Dendritic cell treated with granulocyte-macrophage colony-stimulating factor and Interleukin-4, amounts not matched to agents 40 ng/mL and 50 ng/mL, for 4 days (primary cell): ENCODE data around the gene AP3S1.
"Not testable (repeated sequence)": the region's sequence is repeated elsewhere in the genome, so short reads cannot be mapped to it uniquely, and the experiment has no call there.

Source experiments
- H3K27ac Mint-ChIP-seq: one replicate; pipeline ENCODE4 v1.8.0; 2022; ENCODE audit warnings: mild to moderate bottlenecking, mixed read lengths
- H3K27me3 Mint-ChIP-seq: one replicate; pipeline ENCODE4 v1.8.0; 2022; ENCODE audit warnings: mild to moderate bottlenecking, mixed read lengths
- H3K36me3 Mint-ChIP-seq: one replicate; pipeline ENCODE4 v1.8.0; 2022; ENCODE audit warnings: low read depth, mixed read lengths
- H3K4me1 Mint-ChIP-seq: one replicate; pipeline ENCODE4 v1.8.0; 2022; ENCODE audit warnings: low read depth, mixed read lengths
- H3K4me3 Mint-ChIP-seq: one replicate; pipeline ENCODE4 v1.8.0; 2022; ENCODE audit warnings: mild to moderate bottlenecking, moderate library complexity, mixed read lengths
- H3K9me3 Mint-ChIP-seq: one replicate; pipeline ENCODE4 v1.8.0; 2022; ENCODE audit warnings: mixed read lengths
- intact Hi-C: fragments of 100-400 bp; cut with micrococcal nuclease; formaldehyde crosslinking; loops from one replicate; pipeline ENCODE4 v1.15.0; 2022

Gene AP3S1

GRCh38 chr5:115815006-115815692, 26.6 kb upstream of the AP3S1 start:
- Mint-ChIP-seq H3K9me3 (no peaks in the 10 kb centered on the region), H3K4me1 (peaks cover 22% of the 10 kb centered on the region), H3K36me3 (no peaks in the 10 kb centered on the region), H3K27ac (no peak overlapping the region), H3K4me3 (no peak overlapping the region), H3K27me3 (peaks cover 68% of the 10 kb centered on the region)
- intact Hi-C loops, result loop anchor here (5.0 kb wide), 1 partner anchor 168 kb away; no protein-coding TSS in a partner anchor

- H3K36me3 Mint-ChIP-seq, result no peaks in the 10 kb centered on the region
- H3K27ac Mint-ChIP-seq, result no peak overlapping the region
- intact Hi-C loops, result loop anchor here (5.0 kb wide), 1 partner anchor 168 kb away; no protein-coding TSS in a partner anchor
- peak overlapping the region; percentile 49 for H3K4me3 Mint-ChIP-seq
- peaks cover 72% of the 10 kb centered on the region for H3K27me3 Mint-ChIP-seq
- no peaks in the 10 kb centered on the region for H3K9me3 Mint-ChIP-seq
- H3K4me1 Mint-ChIP-seq, result peaks cover 22% of the 10 kb centered on the region
Observed at GRCh38 chr5:115815693-115816225, 26.0 kb upstream of the AP3S1 start.

- intact Hi-C loops, result loop anchor here (5.0 kb wide), 1 partner anchor 169 kb away; no protein-coding TSS in a partner anchor
- peaks cover 22% of the 10 kb centered on the region for H3K4me1 Mint-ChIP-seq
- no peaks in the 10 kb centered on the region for H3K9me3 Mint-ChIP-seq
- no peaks in the 10 kb centered on the region for H3K36me3 Mint-ChIP-seq
- peaks cover 73% of the 10 kb centered on the region for H3K27me3 Mint-ChIP-seq
- H3K4me3 Mint-ChIP-seq, result peak within 1 kb of the TSS; percentile 49
- no peak within 1 kb of the TSS for H3K27ac Mint-ChIP-seq
Observed at GRCh38 chr5:115816226-115817081, 25.3 kb upstream of the AP3S1 start, which contains the start of gene CDO1. CDO1 (minus strand) TSS chr5:115816659; CDS start chr5:115816397, 262 bp downstream.

GRCh38 chr5:115817386-115817785, 24.3 kb upstream of the AP3S1 start:
- no peaks in the 10 kb centered on the region for H3K36me3 Mint-ChIP-seq

GRCh38 chr5:115818821-115819220, 22.9 kb upstream of the AP3S1 start:
- Mint-ChIP-seq H3K4me3 (no peak overlapping the region), H3K4me1 (peaks cover 22% of the 10 kb centered on the region), H3K27me3 (peaks cover 58% of the 10 kb centered on the region), H3K9me3 (no peaks in the 10 kb centered on the region), H3K27ac (no peak overlapping the region), H3K36me3 (no peaks in the 10 kb centered on the region)
- intact Hi-C loops, result loop anchor here (5.0 kb wide), 1 partner anchor 172 kb away; no protein-coding TSS in a partner anchor

More at GRCh38 chr5:115817386-115817785, 24.3 kb upstream of the AP3S1 start:
- H3K4me3 Mint-ChIP-seq, result no peak overlapping the region
- no peak overlapping the region for H3K27ac Mint-ChIP-seq
- peaks cover 22% of the 10 kb centered on the region for H3K4me1 Mint-ChIP-seq
- no peaks in the 10 kb centered on the region for H3K9me3 Mint-ChIP-seq
- intact Hi-C loops, result loop anchor here (5.0 kb wide), 1 partner anchor 170 kb away; no protein-coding TSS in a partner anchor
- H3K27me3 Mint-ChIP-seq, result peaks cover 69% of the 10 kb centered on the region

GRCh38 chr5:115820846-115821245, 20.9 kb upstream of the AP3S1 start:
- peaks cover 15% of the 10 kb centered on the region for H3K9me3 Mint-ChIP-seq
- H3K4me1 Mint-ChIP-seq, result peaks cover 12% of the 10 kb centered on the region
- intact Hi-C loops, result no loop called here
- no peaks in the 10 kb centered on the region for H3K36me3 Mint-ChIP-seq
- H3K27me3 Mint-ChIP-seq, result peaks cover 38% of the 10 kb centered on the region
- no peak overlapping the region for H3K27ac Mint-ChIP-seq
- H3K4me3 Mint-ChIP-seq, result no peak overlapping the region

- intact Hi-C loops, H3K4me1 Mint-ChIP-seq, H3K4me3 Mint-ChIP-seq, H3K27ac Mint-ChIP-seq: not testable (repeated sequence)
- H3K27me3 Mint-ChIP-seq, result peaks cover 10% of the 10 kb centered on the region
- peaks cover 26% of the 10 kb centered on the region for H3K9me3 Mint-ChIP-seq
- H3K36me3 Mint-ChIP-seq, result peaks cover 18% of the 10 kb centered on the region
Observed at GRCh38 chr5:115824983-115825382, 16.8 kb upstream of the AP3S1 start.

GRCh38 chr5:115825948-115826347, 15.8 kb upstream of the AP3S1 start:
- intact Hi-C loops, result no loop called here
- peaks cover 20% of the 10 kb centered on the region for H3K36me3 Mint-ChIP-seq
- peaks cover 26% of the 10 kb centered on the region for H3K9me3 Mint-ChIP-seq
- no peaks in the 10 kb centered on the region for H3K4me1 Mint-ChIP-seq
- no peak overlapping the region for H3K27ac Mint-ChIP-seq
- H3K27me3 Mint-ChIP-seq, result peaks cover 3% of the 10 kb centered on the region
- no peak overlapping the region for H3K4me3 Mint-ChIP-seq

- no peak overlapping the region for H3K27ac Mint-ChIP-seq
- peaks cover 44% of the 10 kb centered on the region for H3K36me3 Mint-ChIP-seq
- no peak overlapping the region for H3K4me3 Mint-ChIP-seq
- H3K27me3 Mint-ChIP-seq, result no peaks in the 10 kb centered on the region
- intact Hi-C loops, result no loop called here
- peaks cover 21% of the 10 kb centered on the region for H3K9me3 Mint-ChIP-seq
- H3K4me1 Mint-ChIP-seq, result no peaks in the 10 kb centered on the region
Observed at GRCh38 chr5:115829913-115830312, 11.8 kb upstream of the AP3S1 start.

- H3K27me3 Mint-ChIP-seq, result no peaks in the 10 kb centered on the region
- no peak overlapping the region for H3K27ac Mint-ChIP-seq
- peaks cover 58% of the 10 kb centered on the region for H3K36me3 Mint-ChIP-seq
- intact Hi-C loops, result no loop called here
- H3K4me3 Mint-ChIP-seq, result no peak overlapping the region
- peaks cover 7% of the 10 kb centered on the region for H3K9me3 Mint-ChIP-seq
- H3K4me1 Mint-ChIP-seq, result peaks cover 9% of the 10 kb centered on the region
Observed at GRCh38 chr5:115831163-115831768, 10.5 kb upstream of the AP3S1 start.

- Mint-ChIP-seq H3K4me1 (peaks cover 30% of the 10 kb centered on the region), H3K36me3 (peaks cover 58% of the 10 kb centered on the region), H3K4me3 (no peak overlapping the region), H3K9me3 (no peaks in the 10 kb centered on the region), H3K27ac (no peak overlapping the region), H3K27me3 (no peaks in the 10 kb centered on the region)
- intact Hi-C loops, result loop anchor here (5.0 kb wide), 1 partner anchor 528 kb away; no protein-coding TSS in a partner anchor
Observed at GRCh38 chr5:115835481-115835880, 6.3 kb upstream of the AP3S1 start.

- peak overlapping the region; percentile 50 for H3K4me3 Mint-ChIP-seq
- H3K36me3 Mint-ChIP-seq, result peaks cover 50% of the 10 kb centered on the region
- no peaks in the 10 kb centered on the region for H3K9me3 Mint-ChIP-seq
- H3K27ac Mint-ChIP-seq, result no peak overlapping the region
- no peaks in the 10 kb centered on the region for H3K27me3 Mint-ChIP-seq
- H3K4me1 Mint-ChIP-seq, result peaks cover 43% of the 10 kb centered on the region
- intact Hi-C loops, result loop anchor here (2.0 to 5.0 kb wide), 2 partner anchors 202 to 532 kb away; no protein-coding TSS in a partner anchor
Observed at GRCh38 chr5:115838885-115839518, 2.7 kb upstream of the AP3S1 start.

- Mint-ChIP-seq H3K4me3 (peak overlapping the region; percentile 93), H3K27me3 (no peaks in the 10 kb centered on the region), H3K9me3 (no peaks in the 10 kb centered on the region), H3K4me1 (peaks cover 44% of the 10 kb centered on the region), H3K36me3 (peaks cover 32% of the 10 kb centered on the region), H3K27ac (peak overlapping the region; percentile 99)
- intact Hi-C loops, result loop anchor here (1.0 to 5.0 kb wide), 5 partner anchors 215 to 569 kb away; partner anchors contain the start of genes COMMD10, FEM1C and TMED7
Observed at GRCh38 chr5:115840873-115841272, 862 bp upstream of the AP3S1 start.
